Measurements from ENCODE around the gene TUBGCP6.

TUBGCP6 gene

DNA sequence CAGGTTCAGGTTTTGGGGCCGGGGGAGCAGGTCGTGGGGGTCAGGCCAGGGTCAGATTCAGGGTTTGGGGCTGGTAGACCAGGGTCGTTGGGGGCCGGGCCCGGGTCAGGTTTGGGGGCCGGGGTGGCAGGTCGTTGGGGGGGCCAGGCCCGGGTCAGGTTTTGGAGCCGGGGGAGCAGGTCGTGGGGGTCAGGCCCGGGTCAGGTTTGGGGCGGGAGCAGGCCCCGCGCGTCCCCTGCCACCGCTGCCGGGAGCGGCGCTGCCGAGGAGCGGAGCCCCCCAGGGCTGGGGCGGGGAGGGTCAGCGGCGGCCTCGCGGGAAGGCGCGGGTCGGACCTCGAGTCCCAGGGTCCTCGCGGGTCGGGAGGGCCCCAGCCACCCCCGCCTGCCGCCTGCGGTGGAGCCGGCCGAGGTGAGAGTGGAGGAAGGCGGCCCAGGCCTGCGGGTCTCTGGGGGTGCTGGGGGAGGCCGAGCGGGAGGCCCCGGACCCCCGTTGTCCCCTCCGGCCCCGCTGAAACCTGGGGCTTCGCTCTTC lies 58.6 kb downstream of the TUBGCP6 start:
- Histone ChIP-seq H3K27me3 (ENCODE audit: insufficient read depth, low read depth, severe bottlenecking) (no peaks in the 10 kb centered on the region), H3K4me3 (ENCODE audit: low read depth, low read length) (peak overlapping the region; percentile 69), H3K27ac (peak overlapping the region; percentile 33), H3K9me3 (ENCODE audit: severe bottlenecking) (no peaks in the 10 kb centered on the region), H3K36me3 (0 out of 2 replicates have a peak, but pooled peaks cover 2% of the 10 kb centered on the region)
- DNase-seq = no peak
- TF ChIP-seq, protein P1, sequence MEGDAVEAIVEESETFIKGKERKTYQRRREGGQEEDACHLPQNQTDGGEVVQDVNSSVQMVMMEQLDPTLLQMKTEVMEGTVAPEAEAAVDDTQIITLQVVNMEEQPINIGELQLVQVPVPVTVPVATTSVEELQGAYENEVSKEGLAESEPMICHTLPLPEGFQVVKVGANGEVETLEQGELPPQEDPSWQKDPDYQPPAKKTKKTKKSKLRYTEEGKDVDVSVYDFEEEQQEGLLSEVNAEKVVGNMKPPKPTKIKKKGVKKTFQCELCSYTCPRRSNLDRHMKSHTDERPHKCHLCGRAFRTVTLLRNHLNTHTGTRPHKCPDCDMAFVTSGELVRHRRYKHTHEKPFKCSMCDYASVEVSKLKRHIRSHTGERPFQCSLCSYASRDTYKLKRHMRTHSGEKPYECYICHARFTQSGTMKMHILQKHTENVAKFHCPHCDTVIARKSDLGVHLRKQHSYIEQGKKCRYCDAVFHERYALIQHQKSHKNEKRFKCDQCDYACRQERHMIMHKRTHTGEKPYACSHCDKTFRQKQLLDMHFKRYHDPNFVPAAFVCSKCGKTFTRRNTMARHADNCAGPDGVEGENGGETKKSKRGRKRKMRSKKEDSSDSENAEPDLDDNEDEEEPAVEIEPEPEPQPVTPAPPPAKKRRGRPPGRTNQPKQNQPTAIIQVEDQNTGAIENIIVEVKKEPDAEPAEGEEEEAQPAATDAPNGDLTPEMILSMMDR (IDR thresholded peaks at IDR 0.05; ENCODE audit: low read depth, low read length) = no peak

DNA sequence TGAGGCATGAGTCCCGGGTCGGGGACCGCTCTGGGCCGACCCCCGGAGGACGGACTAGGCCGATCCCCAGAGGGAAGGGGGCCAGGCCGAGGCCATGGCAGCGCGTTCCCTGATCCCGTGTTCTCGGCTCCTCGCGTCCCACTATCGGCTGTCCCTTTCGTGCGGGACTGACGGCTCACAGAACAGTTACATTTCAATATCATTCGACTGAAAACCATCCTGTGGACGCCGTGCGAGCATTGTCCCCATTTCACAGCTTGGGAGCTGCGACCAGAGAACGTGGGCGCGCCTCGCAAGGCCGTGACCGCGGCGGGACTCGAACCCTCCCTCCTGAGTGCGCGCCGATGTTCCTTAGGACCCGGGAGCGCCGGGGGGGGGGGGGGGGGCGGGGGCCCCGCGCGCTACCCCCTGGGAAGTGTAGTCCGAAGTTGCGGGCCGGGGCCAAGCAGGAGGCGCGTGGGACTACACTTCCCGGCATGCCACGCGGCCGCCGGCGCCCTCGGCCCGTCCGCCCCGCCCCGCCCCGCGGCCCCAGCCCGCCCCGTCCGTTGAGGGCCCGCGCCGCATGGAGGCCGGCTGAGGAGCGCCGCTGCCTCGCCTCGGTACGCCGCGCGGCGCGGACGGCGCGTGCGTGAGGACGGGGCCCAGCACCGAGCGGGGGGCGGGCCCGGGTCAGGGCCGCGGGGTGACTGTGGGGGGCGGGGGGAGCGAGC lies 59.3 kb downstream of the TUBGCP6 start, which contains the start of gene TRABD:
Gene TRABD (plus strand): TSS at position 539 of the 713 bp plus-strand sequence. CDS start 7,148 bp downstream, outside the sequence.
- no peaks in the 10 kb centered on the region for H3K9me3 ChIP-seq (ENCODE audit: severe bottlenecking)
- peak within 1 kb of the TSS; percentile 59 for H3K27ac ChIP-seq
- TF ChIP-seq, protein P1 (IDR thresholded peaks at IDR 0.05; ENCODE audit: low read depth, low read length) = no peak
- peak; percentile 86 for DNase-seq
- H3K36me3 ChIP-seq = 0 out of 2 replicates have a peak, but pooled peaks cover 2% of the 10 kb centered on the region
- no peaks in the 10 kb centered on the region for H3K27me3 ChIP-seq (ENCODE audit: insufficient read depth, low read depth, severe bottlenecking)
- peak within 1 kb of the TSS; percentile 69 for H3K4me3 ChIP-seq (ENCODE audit: low read depth, low read length)

DNA sequence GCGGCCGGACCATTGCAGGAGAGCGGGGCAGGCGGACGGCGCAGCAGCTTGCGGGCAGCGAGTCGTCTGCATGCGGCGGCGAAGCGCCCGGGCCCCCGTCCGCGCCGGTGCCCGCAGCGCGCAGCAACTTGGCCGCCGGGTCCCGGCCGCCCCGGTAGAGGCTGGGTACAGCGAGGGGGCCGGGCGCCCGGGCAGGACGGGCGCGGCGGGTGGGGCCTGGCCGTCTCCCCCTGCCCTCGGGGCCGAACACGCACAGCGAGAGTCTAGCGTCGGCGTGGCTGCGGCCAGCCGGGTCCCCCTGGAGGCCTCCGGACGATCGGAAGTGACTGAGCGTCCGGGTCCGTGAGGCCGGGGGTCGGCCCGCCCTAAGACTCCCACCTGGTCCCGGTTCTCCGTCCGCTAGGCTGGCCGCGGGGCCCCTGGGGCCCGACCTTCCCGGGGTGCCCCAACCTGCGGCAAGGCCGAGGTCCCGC lies 59.9 kb downstream of the TUBGCP6 start:
- Histone ChIP-seq H3K36me3 (peaks cover 2% of the 10 kb centered on the region; the same call in 1 of the 2 replicates), H3K27me3 (ENCODE audit: insufficient read depth, low read depth, severe bottlenecking) (no peaks in the 10 kb centered on the region), H3K9me3 (ENCODE audit: severe bottlenecking) (no peaks in the 10 kb centered on the region), H3K4me3 (ENCODE audit: low read depth, low read length) (no peak overlapping the region), H3K27ac (peak overlapping the region; percentile 59)
- TF ChIP-seq, protein P1 (IDR thresholded peaks at IDR 0.05; ENCODE audit: low read depth, low read length) = no peak
- no peak for DNase-seq

DNA sequence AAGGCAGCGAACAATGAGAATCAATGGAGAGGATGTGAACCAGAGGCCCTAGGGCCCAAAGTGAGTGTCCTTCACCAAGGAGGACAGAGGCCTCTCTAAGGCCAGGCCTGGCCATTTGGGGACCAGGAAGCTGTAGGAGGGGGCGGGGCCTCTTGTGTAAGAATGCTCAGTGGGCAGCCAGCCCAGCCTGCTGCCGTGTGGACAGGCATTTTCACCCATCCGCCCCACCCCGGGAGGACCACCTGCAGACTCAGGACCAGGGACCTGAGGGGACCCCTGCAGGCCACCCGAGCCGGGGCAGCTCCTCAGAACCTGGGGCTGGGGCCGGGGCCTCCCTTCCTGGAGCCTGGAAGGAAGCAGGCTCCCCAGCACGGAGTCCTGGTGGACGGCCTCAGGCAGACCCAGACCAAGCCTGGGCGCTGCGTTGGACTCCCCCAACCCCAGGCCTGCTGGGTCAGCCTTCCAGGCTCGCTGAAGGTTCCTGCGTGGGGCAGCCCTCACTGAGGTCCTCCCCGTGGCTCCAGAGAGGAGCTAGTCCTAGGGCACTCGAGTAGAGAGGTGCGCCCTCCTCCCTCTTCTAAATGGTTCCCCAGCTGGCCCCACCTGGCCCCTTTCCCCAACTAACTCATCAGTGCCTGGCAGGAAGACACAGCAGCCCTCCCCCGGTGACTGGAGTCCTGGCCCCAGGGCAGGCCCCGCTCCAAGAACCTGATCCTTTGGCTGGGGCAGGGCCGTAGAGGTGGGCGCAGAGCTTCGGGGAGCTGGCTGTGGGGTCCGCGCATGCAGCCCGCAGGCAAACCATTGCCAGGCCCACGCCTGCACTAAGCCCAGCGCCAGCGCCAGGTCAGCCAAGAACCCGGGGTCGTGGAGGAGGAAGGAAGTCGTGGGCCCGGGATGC lies 60.6 kb downstream of the TUBGCP6 start:
- Histone ChIP-seq H3K9me3 (ENCODE audit: severe bottlenecking) (no peaks in the 10 kb centered on the region), H3K27me3 (ENCODE audit: insufficient read depth, low read depth, severe bottlenecking) (no peaks in the 10 kb centered on the region), H3K4me3 (ENCODE audit: low read depth, low read length) (no peak overlapping the region), H3K27ac (no peak overlapping the region; the same call in 1 of the 2 replicates), H3K36me3 (peaks cover 2% of the 10 kb centered on the region; the same call in 1 of the 2 replicates)
- TF ChIP-seq, protein P1 (IDR thresholded peaks at IDR 0.05; ENCODE audit: low read depth, low read length) = no peak
- peak; percentile 42 for DNase-seq

DNA sequence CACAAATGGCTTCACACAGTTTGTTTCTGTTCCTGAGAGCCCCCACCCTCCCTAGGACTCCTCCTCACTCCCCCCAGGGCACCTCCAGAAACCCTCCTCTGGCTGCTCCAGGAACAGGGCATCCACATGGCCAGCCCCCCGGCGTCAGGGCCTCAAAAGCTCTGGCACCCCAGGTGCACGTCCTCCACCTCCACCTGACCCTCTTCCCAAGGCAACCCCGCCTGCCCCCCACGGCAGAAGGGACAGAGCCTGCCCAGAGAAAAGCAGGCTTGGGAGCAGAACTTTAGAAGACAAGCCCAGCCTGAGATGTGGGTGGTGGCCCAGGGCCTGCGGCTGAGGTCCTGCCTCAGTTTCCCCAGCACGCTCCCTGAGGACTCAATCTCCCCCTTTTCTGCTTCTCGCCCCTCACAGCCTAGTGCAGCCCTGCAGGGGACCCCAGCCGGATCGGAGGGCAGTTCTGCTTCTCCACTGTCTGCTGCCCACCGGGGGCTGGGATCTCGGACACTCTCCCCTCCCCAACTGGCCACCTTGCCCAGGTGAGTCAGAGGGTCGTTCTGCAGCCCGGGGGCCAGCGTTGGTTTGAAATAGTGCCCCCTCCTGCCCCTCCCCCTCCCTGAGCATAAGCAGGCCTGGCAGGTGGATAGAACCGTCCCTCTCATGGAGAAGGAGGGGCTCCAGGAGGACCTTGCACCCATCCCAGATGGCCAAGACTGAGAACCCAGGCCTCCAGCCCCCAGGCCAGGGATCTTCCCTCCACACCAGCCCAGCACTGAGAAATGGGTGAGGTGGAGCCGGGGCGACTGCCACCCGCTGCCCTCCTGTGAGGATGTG lies 61.5 kb downstream of the TUBGCP6 start:
- Histone ChIP-seq H3K4me3 (ENCODE audit: low read depth, low read length) (no peak overlapping the region), H3K27me3 (ENCODE audit: insufficient read depth, low read depth, severe bottlenecking) (no peaks in the 10 kb centered on the region), H3K9me3 (ENCODE audit: severe bottlenecking) (no peaks in the 10 kb centered on the region), H3K36me3 (peaks cover 2% of the 10 kb centered on the region; the same call in 1 of the 2 replicates), H3K27ac (no peak overlapping the region)
- TF ChIP-seq, protein P1 (IDR thresholded peaks at IDR 0.05; ENCODE audit: low read depth, low read length) = no peak
- DNase-seq = no peak

All from WERI-Rb-1 (cell line).